B cell (primary cell): ENCODE measurements around the gene LCE4A. TPM values are rescaled to one million over a fixed set of nuclear protein-coding genes. Genes with fewer than 3 reads are reported as not detected.

Source experiments
- ATAC-seq: fragments of 200-7000 bp; cut with Tn5 transposase; one replicate; pipeline ENCODE4 v1.10.0; 2021; ENCODE audit warnings: low read depth, mild to moderate bottlenecking, moderate number of reproducible peaks, moderate library complexity
- CTCF ChIA-PET: fragments of 350-600 bp; sonication (Branson Sonifier 250); formaldehyde crosslinking; loops from one replicate; lab custom pipeline; 2021; ENCODE audit warnings: antibody characterized with exemption, inconsistent platforms; lab: Charles Lee
- POLR2A ChIA-PET: fragments of 350-600 bp; sonication (Branson Sonifier 250); formaldehyde crosslinking; loops from one replicate; lab custom pipeline; 2021; ENCODE audit warnings: antibody characterized with exemption; lab: Charles Lee
- DNase-seq: peaks from one replicate; pipeline ENCODE4 v3.0.0; 2013
- H2AFZ ChIP-seq: 2 replicates; pipeline ENCODE4 v1.6.1; 2012; ENCODE audit warnings: mild to moderate bottlenecking, low read depth, low read length; ENCODE audit not compliant: insufficient read depth, poor library complexity, severe bottlenecking
- H3K27ac ChIP-seq, 2 donors: 1 replicate in 1 of 2; 2 replicates in 1 of 2; pipeline ENCODE4 v1.5.1; 2012 to 2013; ENCODE audit warnings: low read length in 2 of 2, mild to moderate bottlenecking in 2 of 2, moderate library complexity in 1 of 2
- H3K27me3 ChIP-seq, 4 experiments: fragments of 200-600 bp in 1 of 4; sonication (generic) in 1 of 4; replicated peaks in 1 of 4; 1 replicate in 2 of 4; 2 replicates in 2 of 4; pipeline versions ENCODE4 v1.6.1 to v1.7.0; 2013 to 2016; ENCODE audit warnings: low read length in 3 of 4, mild to moderate bottlenecking in 2 of 4, mixed read lengths in 1 of 4, moderate library complexity in 1 of 4; ENCODE audit not compliant: insufficient read depth in 4 of 4, control insufficient read depth in 3 of 4; ENCODE audit errors: control extremely low read depth in 1 of 4
- H3K36me3 ChIP-seq, 2 experiments: replicated peaks in 1 of 2; 1 replicate in 1 of 2; 2 replicates in 1 of 2; pipeline versions ENCODE4 v1.6.1 to v1.7.1; 2013; ENCODE audit warnings: low read length in 1 of 2; ENCODE audit not compliant: insufficient read depth in 2 of 2, control insufficient read depth in 1 of 2; ENCODE audit errors: control extremely low read depth in 1 of 2, extremely low read depth in 1 of 2
- H3K4me1 ChIP-seq, 2 donors: fragments of 200-600 bp in 1 of 2; sonication (generic) in 1 of 2; 1 replicate in 1 of 2; 2 replicates in 1 of 2; pipeline versions ENCODE4 v1.5.1 to v1.6.1; 2013 to 2017; ENCODE audit warnings: low read length in 2 of 2; ENCODE audit not compliant: control insufficient read depth in 2 of 2, insufficient read depth in 2 of 2
- H3K4me2 ChIP-seq: replicated peaks from 2 replicates; pipeline ENCODE3; 2012; ENCODE audit warnings: mild to moderate bottlenecking, low read depth, low read length; ENCODE audit not compliant: poor library complexity, severe bottlenecking
- H3K4me3 ChIP-seq, 5 experiments: fragments of 200-600 bp in 1 of 5; sonication (generic) in 1 of 5; 1 replicate in 3 of 5; 2 replicates in 2 of 5; pipeline versions ENCODE4 v1.5.1 to v1.7.0; 2011 to 2016; ENCODE audit warnings: low read length in 4 of 5, mild to moderate bottlenecking in 4 of 5, low read depth in 2 of 5, control low read depth in 1 of 5, moderate library complexity in 1 of 5; ENCODE audit not compliant: insufficient read depth in 1 of 5; ENCODE audit errors: control extremely low read depth in 1 of 5, extremely low read depth in 1 of 5
- H3K79me2 ChIP-seq: fragments of 200-600 bp; sonication (generic); one replicate; pipeline ENCODE4 v1.6.0; 2016; ENCODE audit warnings: low read length; ENCODE audit not compliant: control insufficient read depth, insufficient read depth
- H3K9ac ChIP-seq: fragments of 200-600 bp; sonication (generic); 2 replicates; pipeline ENCODE4 v1.6.1; 2017; ENCODE audit warnings: mild to moderate bottlenecking, low read length, moderate library complexity
- H3K9me3 ChIP-seq, 3 donors: one replicate each; pipeline versions ENCODE4 v1.6.1 to v1.7.1; 2013; ENCODE audit warnings: low read length in 2 of 3; ENCODE audit not compliant: control insufficient read depth in 2 of 3, insufficient read depth in 1 of 3; ENCODE audit errors: control extremely low read depth in 1 of 3
- H4K20me1 ChIP-seq: 2 replicates; pipeline ENCODE4 v1.6.0; 2012; ENCODE audit warnings: mild to moderate bottlenecking, low read length; ENCODE audit not compliant: insufficient read depth, control insufficient read depth, poor library complexity, severe bottlenecking
- H3K27ac Mint-ChIP-seq: one replicate; pipeline ENCODE4 v1.8.0; 2021; ENCODE audit warnings: mixed read lengths
- H3K27me3 Mint-ChIP-seq: one replicate; pipeline ENCODE4 v1.8.0; 2021; ENCODE audit warnings: mixed read lengths
- H3K4me1 Mint-ChIP-seq: one replicate; pipeline ENCODE4 v1.8.0; 2021; ENCODE audit warnings: mixed read lengths
- H3K4me3 Mint-ChIP-seq: one replicate; pipeline ENCODE4 v1.8.0; 2021; ENCODE audit warnings: mixed read lengths
- H3K9me3 Mint-ChIP-seq: one replicate; pipeline ENCODE4 v1.8.0; 2022; ENCODE audit warnings: mixed read lengths; ENCODE audit not compliant: insufficient read depth
- EZH2 ChIP-seq: IDR thresholded peaks from 2 replicates; pipeline ENCODE4 v1.6.1; 2012; ENCODE audit warnings: borderline replicate concordance, low read depth, mild to moderate bottlenecking, moderate library complexity, low read length; ENCODE audit not compliant: insufficient read depth, poor library complexity, severe bottlenecking
- WGBS: methylation state at CpG from one replicate; pipeline ENCODE4 v1.1.5; 2013; ENCODE audit warnings: missing lambda C conversion rate; ENCODE audit not compliant: insufficient coverage; 5-methylcytosine and 5-hydroxymethylcytosine counted together
- intact Hi-C: fragments of 100-400 bp; cut with micrococcal nuclease; formaldehyde crosslinking; loops from one replicate; pipeline ENCODE4 v1.10.0; 2022
- polyA plus RNA-seq: library from polyadenylated mRNA; depleted of rRNA; stranded (reverse); fragments of >200 nt; gene quantifications from 2 replicates; pipeline ENCODE4 v1.2.3, GENCODE V29; 2012
- total RNA-seq, 2 donors: library from RNA; stranded (reverse); fragments of 120-200 nt in 1 of 2; gene quantifications; 1 replicate in 1 of 2; 2 replicates in 1 of 2; pipeline versions ENCODE4 v1.2.3 to v1.2.4, GENCODE V29; 2013 to 2022
- TF ChIP-seq, protein P1 (sequence below): fragments of 200-600 bp; IDR thresholded peaks from one replicate; pipeline ENCODE4 v1.8.0; 2022; ENCODE audit warnings: antibody characterized with exemption, mild to moderate bottlenecking

The LCE4A gene
- total and polyA plus RNA-seq, 2 donors (not counting 1 experiment from before 2014, with no cell fraction given), result not detected

DNA sequence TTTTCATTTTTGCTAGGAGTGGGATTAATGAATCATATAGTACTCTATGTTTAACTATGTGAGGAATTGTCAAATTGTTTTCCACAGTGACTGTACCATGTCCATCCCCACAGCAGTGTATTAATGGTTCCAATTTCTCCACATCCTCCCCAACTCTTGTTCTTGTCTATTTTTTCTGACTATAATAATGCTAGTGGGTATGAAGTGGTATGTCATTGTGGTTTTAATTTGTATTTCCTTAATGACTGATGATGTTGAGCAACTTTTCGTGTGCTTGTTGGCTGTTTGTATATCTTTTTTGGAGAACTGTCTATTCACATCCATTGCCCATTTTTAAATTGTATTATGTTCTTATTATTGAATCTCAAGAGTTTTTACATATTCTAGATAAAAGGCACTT lies 39.9 kb downstream of the LCE4A start:
- no CpG with 5 or more reads among the region's 1 CpG for WGBS
- peaks cover 32% of the 10 kb centered on the region for H3K27me3 Mint-ChIP-seq

GRCh38 chr1:152752225-152752624 lies 44.3 kb downstream of the LCE4A start:
- ChIA-PET POLR2A (no interaction called here), CTCF (no interaction called here)
- ATAC-seq, result no peak
- no peaks in the 10 kb centered on the region for H3K4me1 ChIP-seq
- intact Hi-C loops, result no loop called here
- Mint-ChIP-seq H3K27me3 (peaks cover 35% of the 10 kb centered on the region), H3K27ac (no peak overlapping the region), H3K4me1 (no peaks in the 10 kb centered on the region), H3K4me3 (no peak overlapping the region), H3K9me3 (no peaks in the 10 kb centered on the region)
- no peak overlapping the region for H3K4me2 ChIP-seq
- no peak overlapping the region for H2AFZ ChIP-seq
- H4K20me1 ChIP-seq, result no peaks in the 10 kb centered on the region
- H3K4me3 ChIP-seq, result no peak overlapping the region
- no peak overlapping the region for H3K9ac ChIP-seq
- no peaks in the 10 kb centered on the region for H3K27me3 ChIP-seq
- H3K79me2 ChIP-seq, result no peaks in the 10 kb centered on the region
- WGBS, result 75% methylated on average over 1 of the region's 1 CpG
- H3K27ac ChIP-seq, result no peak overlapping the region
- no peak for TF ChIP-seq EZH2
- TF ChIP-seq, protein P1, sequence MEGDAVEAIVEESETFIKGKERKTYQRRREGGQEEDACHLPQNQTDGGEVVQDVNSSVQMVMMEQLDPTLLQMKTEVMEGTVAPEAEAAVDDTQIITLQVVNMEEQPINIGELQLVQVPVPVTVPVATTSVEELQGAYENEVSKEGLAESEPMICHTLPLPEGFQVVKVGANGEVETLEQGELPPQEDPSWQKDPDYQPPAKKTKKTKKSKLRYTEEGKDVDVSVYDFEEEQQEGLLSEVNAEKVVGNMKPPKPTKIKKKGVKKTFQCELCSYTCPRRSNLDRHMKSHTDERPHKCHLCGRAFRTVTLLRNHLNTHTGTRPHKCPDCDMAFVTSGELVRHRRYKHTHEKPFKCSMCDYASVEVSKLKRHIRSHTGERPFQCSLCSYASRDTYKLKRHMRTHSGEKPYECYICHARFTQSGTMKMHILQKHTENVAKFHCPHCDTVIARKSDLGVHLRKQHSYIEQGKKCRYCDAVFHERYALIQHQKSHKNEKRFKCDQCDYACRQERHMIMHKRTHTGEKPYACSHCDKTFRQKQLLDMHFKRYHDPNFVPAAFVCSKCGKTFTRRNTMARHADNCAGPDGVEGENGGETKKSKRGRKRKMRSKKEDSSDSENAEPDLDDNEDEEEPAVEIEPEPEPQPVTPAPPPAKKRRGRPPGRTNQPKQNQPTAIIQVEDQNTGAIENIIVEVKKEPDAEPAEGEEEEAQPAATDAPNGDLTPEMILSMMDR, result no peak
- H3K9me3 ChIP-seq, result no peaks in the 10 kb centered on the region
- no peak for DNase-seq
- no peaks in the 10 kb centered on the region for H3K36me3 ChIP-seq

More for the DNA sequence above, 39.9 kb downstream of the LCE4A start:
- H4K20me1 ChIP-seq, result no peaks in the 10 kb centered on the region
- no peak overlapping the region for H3K27ac Mint-ChIP-seq
- no peak overlapping the region for H2AFZ ChIP-seq
- no peak overlapping the region for H3K4me3 Mint-ChIP-seq
- no peaks in the 10 kb centered on the region for H3K4me1 Mint-ChIP-seq
- DNase-seq (no peak), ATAC-seq (no peak)
- H3K79me2 ChIP-seq, result no peaks in the 10 kb centered on the region
- no peaks in the 10 kb centered on the region for H3K36me3 ChIP-seq
- H3K4me3 ChIP-seq, result no peak overlapping the region
- TF ChIP-seq, protein P1, result no peak
- no peak for TF ChIP-seq EZH2
- ChIA-PET POLR2A (no interaction called here), CTCF (no interaction called here)
- H3K27me3 ChIP-seq, result peaks cover 0 to under 1% (median 0%) of the 10 kb centered on the region in 4 experiments
- no peak overlapping the region for H3K9ac ChIP-seq
- H3K4me2 ChIP-seq, result no peak overlapping the region
- H3K9me3 ChIP-seq, result no peaks in the 10 kb centered on the region
- H3K9me3 Mint-ChIP-seq, result no peaks in the 10 kb centered on the region
- intact Hi-C loops, result no loop called here
- no peak overlapping the region for H3K27ac ChIP-seq
- no peaks in the 10 kb centered on the region for H3K4me1 ChIP-seq
